A549 (cell line): ENCODE measurements around the gene TMCO4.

Experiments
- CEBPB ChIP-seq, 2 experiments: fragments of >200 bp in 1 of 2; sonication (Bioruptor Twin) in 1 of 2; formaldehyde crosslinking in 1 of 2; IDR thresholded peaks; 2 replicates each; pipeline ENCODE4 v1.6.1; 2012 to 2016
- CTCF ChIP-seq: fragments of >200 bp; sonication (Bioruptor Twin); formaldehyde crosslinking; IDR thresholded peaks from 3 replicates; pipeline ENCODE4 v1.5.1; 2016
- JUNB ChIP-seq: fragments of >200 bp; sonication (Bioruptor Twin); formaldehyde crosslinking; IDR thresholded peaks from 2 replicates; pipeline ENCODE4 v1.6.1; 2016
- POLR2A ChIP-seq: IDR thresholded peaks from 2 replicates; pipeline ENCODE4 v1.6.1; 2012; ENCODE audit warnings: mild to moderate bottlenecking, low read length
- REST ChIP-seq: fragments of 200-600 bp; sonication (generic); IDR thresholded peaks from 2 replicates; pipeline ENCODE4 v1.6.1; 2016; ENCODE audit warnings: antibody characterized with exemption, mild to moderate bottlenecking, moderate library complexity
- RNF2 ChIP-seq: fragments of 200-600 bp; sonication (generic); IDR thresholded peaks from 2 replicates; pipeline ENCODE4 v1.6.1; 2016; ENCODE audit warnings: low read depth, mild to moderate bottlenecking, antibody characterized with exemption, moderate library complexity, borderline replicate concordance
- ZFP36 ChIP-seq: fragments of 450-650 bp; IDR thresholded peaks from 2 replicates; pipeline ENCODE4 v1.6.1; 2014; ENCODE audit warnings: borderline replicate concordance; ENCODE audit not compliant: partially characterized antibody
- ZNF302 ChIP-seq: fragments of 250-450 bp; sonication (Bioruptor Pico); IDR thresholded peaks from 2 replicates; pipeline ENCODE4 v1.9.0; 2021; ENCODE audit warnings: inconsistent platforms, mild to moderate bottlenecking, moderate library complexity

- TF ChIP-seq RNF2 = no peak
- no peak for TF ChIP-seq JUNB
- no peak for TF ChIP-seq CTCF
- no peak for TF ChIP-seq ZFP36
- no peak for TF ChIP-seq ZNF302 (CRISPR knock-in tag)
- no peak for TF ChIP-seq REST
- TF ChIP-seq POLR2A = no peak
- TF ChIP-seq CEBPB (IDR thresholded peaks at IDR 0.05) = no peak
Observed at GRCh38 chr1:19773485-19773884, 26.2 kb downstream of the TMCO4 start.
